Measurements from ENCODE around the gene ADH4.

DNA sequence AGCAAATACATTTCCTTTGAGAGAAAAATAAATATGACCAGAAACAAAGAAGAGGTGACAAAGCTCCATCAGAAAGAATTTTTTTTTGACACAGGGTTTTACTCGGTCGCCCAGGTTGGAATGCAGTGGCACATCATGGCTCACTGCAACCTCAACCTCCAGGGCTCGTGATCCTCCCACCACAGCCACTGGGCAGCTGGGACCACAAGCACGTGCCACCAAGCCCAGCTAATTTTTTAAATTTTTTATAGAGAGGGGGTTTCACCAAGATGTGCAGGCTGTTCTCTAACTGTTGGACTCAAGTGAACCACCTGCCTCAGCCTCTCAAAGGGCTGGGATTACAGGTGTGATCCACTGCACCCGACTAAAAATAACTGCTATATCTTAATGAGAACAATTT is 65.8 kb downstream of the ADH4 start:
- no peak for TF ChIP-seq EZH2 (IDR thresholded peaks at IDR 0.05; ENCODE audit: low read length)
- no peak for TF ChIP-seq CTCF (optimal IDR thresholded peaks at IDR 0.05 in 1 of 3, IDR thresholded peaks at IDR 0.05 in 1 of 3, conservative IDR thresholded peaks at IDR 0.05 in 1 of 3; ENCODE audit: extremely low read depth in 1 of 3, insufficient read depth in 2 of 3, low read length in 3 of 3)
